WTC11 (cell line): ENCODE data around the gene SLC6A1. TPM values are rescaled to one million over a fixed set of nuclear protein-coding genes. Genes with fewer than 3 reads are reported as not detected.

Experiments used
- ATAC-seq: fragments of 200-7000 bp; cut with Tn5 transposase; 2 replicates; pipeline ENCODE4 v1.10.0; 2021; ENCODE audit warnings: mild to moderate bottlenecking, moderate library complexity
- CTCF ChIA-PET: fragments of 300-600 bp; sonication (Branson Sonifier 250); formaldehyde crosslinking; loops from one replicate; lab custom pipeline; 2021; ENCODE audit warnings: antibody characterized with exemption; lab: Charles Lee
- POLR2A ChIA-PET: fragments of 350-600 bp; sonication (Branson Sonifier 250); formaldehyde crosslinking; loops from one replicate; lab custom pipeline; 2021; ENCODE audit warnings: antibody characterized with exemption; lab: Charles Lee
- DNase-seq: peaks from one replicate; pipeline ENCODE4 v3.0.0; 2021; ENCODE audit warnings: low spot score
- H3K27ac Mint-ChIP-seq: 2 replicates; pipeline ENCODE4 v1.8.0; 2021; ENCODE audit warnings: mixed read lengths
- H3K27me3 Mint-ChIP-seq: 2 replicates; pipeline ENCODE4 v1.8.0; 2021; ENCODE audit warnings: low read depth, mild to moderate bottlenecking, moderate library complexity, mixed read lengths
- H3K36me3 Mint-ChIP-seq: 2 replicates; pipeline ENCODE4 v1.8.0; 2021; ENCODE audit warnings: mixed read lengths
- H3K4me1 Mint-ChIP-seq: 2 replicates; pipeline ENCODE4 v1.8.0; 2022; ENCODE audit warnings: mixed read lengths
- H3K4me3 Mint-ChIP-seq: 2 replicates; pipeline ENCODE4 v1.8.0; 2021; ENCODE audit warnings: mild to moderate bottlenecking, moderate library complexity, mixed read lengths
- H3K9me3 Mint-ChIP-seq: 2 replicates; pipeline ENCODE4 v1.8.0; 2021; ENCODE audit warnings: mixed read lengths
- ETV6 ChIP-seq: sonication (generic); formaldehyde crosslinking; IDR thresholded peaks from 2 replicates; pipeline ENCODE4 v1.8.1; 2022; ENCODE audit warnings: mild to moderate bottlenecking, missing genetic modification reagents
- FOXJ3 ChIP-seq: sonication (generic); formaldehyde crosslinking; IDR thresholded peaks from 2 replicates; pipeline ENCODE4 v1.9.0; 2021; ENCODE audit warnings: missing genetic modification reagents, mild to moderate bottlenecking, borderline replicate concordance
- FOXP1 ChIP-seq: sonication (generic); formaldehyde crosslinking; IDR thresholded peaks from 2 replicates; pipeline ENCODE4 v1.8.0; 2022; ENCODE audit warnings: missing genetic modification reagents, mild to moderate bottlenecking, moderate library complexity, borderline replicate concordance
- GTF2I ChIP-seq: fragments of 250-450 bp; sonication (Bioruptor Pico); conservative IDR thresholded peaks from 2 replicates; pipeline ENCODE4 v1.4.0; 2021; ENCODE audit warnings: mild to moderate bottlenecking
- HMGA2 ChIP-seq: fragments of 250-450 bp; sonication (Bioruptor Pico); IDR thresholded peaks from 2 replicates; pipeline ENCODE4 v1.4.0; 2021; ENCODE audit warnings: mild to moderate bottlenecking, moderate library complexity
- JUN ChIP-seq: sonication (generic); formaldehyde crosslinking; IDR thresholded peaks from 2 replicates; pipeline ENCODE4 v1.8.0; 2023; ENCODE audit warnings: mild to moderate bottlenecking, missing genetic modification reagents
- NR3C1 ChIP-seq: sonication (generic); formaldehyde crosslinking; conservative IDR thresholded peaks from 2 replicates; pipeline ENCODE4 v1.8.1; 2023; ENCODE audit warnings: low read depth, mild to moderate bottlenecking, missing genetic modification reagents
- PRRX2 ChIP-seq: fragments of 250-450 bp; sonication (Bioruptor Pico); IDR thresholded peaks from 2 replicates; pipeline ENCODE4 v1.8.0; 2021; ENCODE audit warnings: mild to moderate bottlenecking
- RORB ChIP-seq: fragments of 250-450 bp; sonication (Bioruptor Pico); IDR thresholded peaks from 2 replicates; pipeline ENCODE4 v1.9.0; 2021; ENCODE audit warnings: mild to moderate bottlenecking
- SMAD4 ChIP-seq: sonication (generic); formaldehyde crosslinking; IDR thresholded peaks from 2 replicates; pipeline ENCODE4 v1.8.0; 2022; ENCODE audit warnings: mild to moderate bottlenecking, missing genetic modification reagents
- SOX15 ChIP-seq: fragments of 250-450 bp; sonication (Bioruptor Pico); IDR thresholded peaks from 2 replicates; pipeline ENCODE4 v1.9.0; 2021; ENCODE audit warnings: mild to moderate bottlenecking
- TEAD4 ChIP-seq: sonication (generic); formaldehyde crosslinking; IDR thresholded peaks from 2 replicates; pipeline ENCODE4 v1.8.0; 2022; ENCODE audit warnings: mild to moderate bottlenecking, missing genetic modification reagents
- ZNF219 ChIP-seq: sonication (generic); formaldehyde crosslinking; IDR thresholded peaks from 2 replicates; pipeline ENCODE4 v1.8.0; 2023; ENCODE audit warnings: missing genetic modification reagents, mild to moderate bottlenecking, borderline replicate concordance
- ZNF263 ChIP-seq: sonication (generic); formaldehyde crosslinking; IDR thresholded peaks from 2 replicates; pipeline ENCODE4 v1.8.1; 2022; ENCODE audit warnings: low read depth, mild to moderate bottlenecking, moderate library complexity, missing genetic modification reagents
- ZNF317 ChIP-seq: sonication (generic); formaldehyde crosslinking; IDR thresholded peaks from 2 replicates; pipeline ENCODE4 v1.8.1; 2023; ENCODE audit warnings: low read depth, mild to moderate bottlenecking, moderate library complexity, missing genetic modification reagents, borderline replicate concordance
- ZNF671 ChIP-seq: fragments of 250-450 bp; sonication (Bioruptor Pico); IDR thresholded peaks from 2 replicates; pipeline ENCODE4 v1.8.0; 2021; ENCODE audit warnings: mild to moderate bottlenecking
- total RNA-seq: library from RNA; stranded (reverse); gene quantifications from 3 replicates; pipeline ENCODE4 v1.2.3, GENCODE V29; 2021
- TF ChIP-seq, protein P1 (sequence below): sonication (generic); formaldehyde crosslinking; IDR thresholded peaks from 2 replicates; pipeline ENCODE4 v1.8.1; 2022; ENCODE audit warnings: low read depth, mild to moderate bottlenecking, moderate library complexity, missing genetic modification reagents, borderline replicate concordance
- TF ChIP-seq, protein P2 (sequence below): sonication (generic); formaldehyde crosslinking; IDR thresholded peaks from 2 replicates; pipeline ENCODE4 v1.8.0; 2022; ENCODE audit warnings: mild to moderate bottlenecking, missing genetic modification reagents
- TF ChIP-seq, protein P3 (sequence below): sonication (generic); formaldehyde crosslinking; IDR thresholded peaks from 2 replicates; pipeline ENCODE4 v1.8.0; 2022; ENCODE audit warnings: mild to moderate bottlenecking, missing genetic modification reagents
- TF ChIP-seq, protein P4 (sequence below): sonication (generic); formaldehyde crosslinking; conservative IDR thresholded peaks from 2 replicates; pipeline ENCODE4 v1.8.1; 2022; ENCODE audit warnings: mild to moderate bottlenecking, missing genetic modification reagents
- TF ChIP-seq, protein P5 (sequence below): sonication (generic); formaldehyde crosslinking; IDR thresholded peaks from 2 replicates; pipeline ENCODE4 v1.8.0; 2023; ENCODE audit warnings: mild to moderate bottlenecking, missing genetic modification reagents
- TF ChIP-seq, protein P6 (sequence below): sonication (generic); formaldehyde crosslinking; IDR thresholded peaks from 2 replicates; pipeline ENCODE4 v1.8.1; 2023; ENCODE audit warnings: mild to moderate bottlenecking, missing genetic modification reagents, moderate library complexity

The SLC6A1 gene
- total RNA-seq, 1 experiment from 2014 or later: 0.72 TPM

DNA sequence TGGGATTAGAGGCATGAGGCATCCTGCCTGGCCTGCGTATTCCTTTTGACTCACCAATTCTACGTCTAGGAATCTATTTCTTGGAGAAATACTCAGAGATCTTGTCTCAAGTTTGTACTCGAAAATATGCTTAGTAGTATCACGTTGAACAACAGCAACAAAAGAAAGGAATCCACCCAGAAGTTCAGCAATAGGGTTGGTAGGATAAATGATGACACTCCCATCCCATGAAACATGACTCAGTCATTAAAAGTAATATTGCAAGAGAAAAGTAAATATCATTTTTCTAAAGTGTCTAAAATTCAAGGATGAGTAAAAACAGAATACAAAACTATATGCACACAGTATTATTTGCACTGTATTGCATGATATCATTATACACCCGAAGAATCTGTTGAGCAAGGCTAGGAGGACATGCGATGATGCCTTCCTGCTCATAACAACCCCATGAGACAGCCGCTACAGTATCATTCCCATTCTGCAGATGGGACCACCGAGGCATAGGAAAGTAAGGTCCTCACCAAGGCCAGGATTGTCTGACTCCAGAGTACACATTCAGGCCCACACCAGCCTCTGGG lies 61.5 kb downstream of the SLC6A1 start:
- ChIA-PET POLR2A (no interaction called here), CTCF (no interaction called here)
- no peak overlapping the region for H3K27ac Mint-ChIP-seq
- H3K9me3 Mint-ChIP-seq: no peaks in the 10 kb centered on the region
- peaks cover 3% of the 10 kb centered on the region for H3K27me3 Mint-ChIP-seq
- ATAC-seq (no peak), DNase-seq (no peak)
- TF ChIP-seq JUN (CRISPR knock-in tag) (no peak), FOXP1 (CRISPR knock-in tag) (no peak), ZNF317 (no peak), RORB (CRISPR knock-in tag) (no peak), GTF2I (CRISPR knock-in tag) (no peak), FOXJ3 (CRISPR knock-in tag) (no peak), HMGA2 (no peak), NR3C1 (no peak), ZNF263 (CRISPR knock-in tag) (no peak), ZNF219 (CRISPR knock-in tag) (no peak), TEAD4 (no peak)
- TF ChIP-seq, protein P1, sequence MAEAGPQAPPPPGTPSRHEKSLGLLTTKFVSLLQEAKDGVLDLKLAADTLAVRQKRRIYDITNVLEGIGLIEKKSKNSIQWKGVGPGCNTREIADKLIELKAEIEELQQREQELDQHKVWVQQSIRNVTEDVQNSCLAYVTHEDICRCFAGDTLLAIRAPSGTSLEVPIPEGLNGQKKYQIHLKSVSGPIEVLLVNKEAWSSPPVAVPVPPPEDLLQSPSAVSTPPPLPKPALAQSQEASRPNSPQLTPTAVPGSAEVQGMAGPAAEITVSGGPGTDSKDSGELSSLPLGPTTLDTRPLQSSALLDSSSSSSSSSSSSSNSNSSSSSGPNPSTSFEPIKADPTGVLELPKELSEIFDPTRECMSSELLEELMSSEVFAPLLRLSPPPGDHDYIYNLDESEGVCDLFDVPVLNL (CRISPR knock-in tag): no peak
- TF ChIP-seq, protein P2, sequence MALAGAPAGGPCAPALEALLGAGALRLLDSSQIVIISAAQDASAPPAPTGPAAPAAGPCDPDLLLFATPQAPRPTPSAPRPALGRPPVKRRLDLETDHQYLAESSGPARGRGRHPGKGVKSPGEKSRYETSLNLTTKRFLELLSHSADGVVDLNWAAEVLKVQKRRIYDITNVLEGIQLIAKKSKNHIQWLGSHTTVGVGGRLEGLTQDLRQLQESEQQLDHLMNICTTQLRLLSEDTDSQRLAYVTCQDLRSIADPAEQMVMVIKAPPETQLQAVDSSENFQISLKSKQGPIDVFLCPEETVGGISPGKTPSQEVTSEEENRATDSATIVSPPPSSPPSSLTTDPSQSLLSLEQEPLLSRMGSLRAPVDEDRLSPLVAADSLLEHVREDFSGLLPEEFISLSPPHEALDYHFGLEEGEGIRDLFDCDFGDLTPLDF (CRISPR knock-in tag): no peak
- no peak overlapping the region for H3K4me3 Mint-ChIP-seq
- no peaks in the 10 kb centered on the region for H3K36me3 Mint-ChIP-seq
- H3K4me1 Mint-ChIP-seq: peaks cover 3% of the 10 kb centered on the region; the same call in 1 of the 2 replicates

DNA sequence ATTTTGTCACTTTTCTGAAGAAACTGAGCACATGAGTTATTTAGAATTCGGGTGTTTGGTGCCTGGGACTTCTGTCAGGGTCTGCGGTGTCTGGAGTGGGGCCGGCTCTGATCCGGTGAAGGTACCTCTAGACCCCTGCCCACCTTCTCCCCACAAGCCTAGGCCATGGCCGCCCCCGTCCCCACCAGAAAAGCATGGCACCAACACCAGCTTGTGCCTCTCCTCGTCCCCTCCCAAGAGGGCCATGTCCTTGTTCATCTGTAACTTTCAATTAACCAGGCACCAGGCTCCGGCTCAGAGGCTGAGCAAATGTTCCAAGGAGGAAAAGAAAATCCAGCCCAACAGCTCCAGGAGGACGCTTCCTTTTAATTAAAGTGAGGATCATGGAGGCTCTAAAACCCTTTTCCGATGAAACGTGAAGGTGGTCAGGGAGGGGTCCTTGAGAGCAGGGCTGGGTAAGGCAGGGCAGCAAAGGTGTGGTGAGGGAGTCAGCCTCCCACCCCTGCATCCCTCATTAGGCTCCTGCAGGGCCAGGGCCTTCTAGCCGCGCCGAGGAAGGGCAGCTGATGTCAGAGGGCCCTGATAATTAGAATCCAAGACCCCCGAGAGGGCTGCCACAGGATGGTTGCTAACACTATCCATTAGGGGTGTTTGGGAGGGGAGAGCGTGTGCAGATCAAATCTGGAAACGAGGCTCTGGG lies 62.3 kb downstream of the SLC6A1 start:
- TF ChIP-seq ETV6 (CRISPR knock-in tag): no peak
- TF ChIP-seq, protein P3, sequence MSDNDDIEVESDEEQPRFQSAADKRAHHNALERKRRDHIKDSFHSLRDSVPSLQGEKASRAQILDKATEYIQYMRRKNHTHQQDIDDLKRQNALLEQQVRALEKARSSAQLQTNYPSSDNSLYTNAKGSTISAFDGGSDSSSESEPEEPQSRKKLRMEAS: no peak
- TF ChIP-seq SMAD4 (CRISPR knock-in tag): no peak
- TF ChIP-seq SOX15 (CRISPR knock-in tag): no peak
- no peak for TF ChIP-seq PRRX2 (CRISPR knock-in tag)
- TF ChIP-seq, protein P4, sequence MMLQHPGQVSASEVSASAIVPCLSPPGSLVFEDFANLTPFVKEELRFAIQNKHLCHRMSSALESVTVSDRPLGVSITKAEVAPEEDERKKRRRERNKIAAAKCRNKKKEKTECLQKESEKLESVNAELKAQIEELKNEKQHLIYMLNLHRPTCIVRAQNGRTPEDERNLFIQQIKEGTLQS (CRISPR knock-in tag): no peak
- no peak for TF ChIP-seq GTF2I (CRISPR knock-in tag)
- TF ChIP-seq, protein P5, sequence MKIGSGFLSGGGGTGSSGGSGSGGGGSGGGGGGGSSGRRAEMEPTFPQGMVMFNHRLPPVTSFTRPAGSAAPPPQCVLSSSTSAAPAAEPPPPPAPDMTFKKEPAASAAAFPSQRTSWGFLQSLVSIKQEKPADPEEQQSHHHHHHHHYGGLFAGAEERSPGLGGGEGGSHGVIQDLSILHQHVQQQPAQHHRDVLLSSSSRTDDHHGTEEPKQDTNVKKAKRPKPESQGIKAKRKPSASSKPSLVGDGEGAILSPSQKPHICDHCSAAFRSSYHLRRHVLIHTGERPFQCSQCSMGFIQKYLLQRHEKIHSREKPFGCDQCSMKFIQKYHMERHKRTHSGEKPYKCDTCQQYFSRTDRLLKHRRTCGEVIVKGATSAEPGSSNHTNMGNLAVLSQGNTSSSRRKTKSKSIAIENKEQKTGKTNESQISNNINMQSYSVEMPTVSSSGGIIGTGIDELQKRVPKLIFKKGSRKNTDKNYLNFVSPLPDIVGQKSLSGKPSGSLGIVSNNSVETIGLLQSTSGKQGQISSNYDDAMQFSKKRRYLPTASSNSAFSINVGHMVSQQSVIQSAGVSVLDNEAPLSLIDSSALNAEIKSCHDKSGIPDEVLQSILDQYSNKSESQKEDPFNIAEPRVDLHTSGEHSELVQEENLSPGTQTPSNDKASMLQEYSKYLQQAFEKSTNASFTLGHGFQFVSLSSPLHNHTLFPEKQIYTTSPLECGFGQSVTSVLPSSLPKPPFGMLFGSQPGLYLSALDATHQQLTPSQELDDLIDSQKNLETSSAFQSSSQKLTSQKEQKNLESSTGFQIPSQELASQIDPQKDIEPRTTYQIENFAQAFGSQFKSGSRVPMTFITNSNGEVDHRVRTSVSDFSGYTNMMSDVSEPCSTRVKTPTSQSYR (CRISPR knock-in tag): no peak
- TF ChIP-seq, protein P6, sequence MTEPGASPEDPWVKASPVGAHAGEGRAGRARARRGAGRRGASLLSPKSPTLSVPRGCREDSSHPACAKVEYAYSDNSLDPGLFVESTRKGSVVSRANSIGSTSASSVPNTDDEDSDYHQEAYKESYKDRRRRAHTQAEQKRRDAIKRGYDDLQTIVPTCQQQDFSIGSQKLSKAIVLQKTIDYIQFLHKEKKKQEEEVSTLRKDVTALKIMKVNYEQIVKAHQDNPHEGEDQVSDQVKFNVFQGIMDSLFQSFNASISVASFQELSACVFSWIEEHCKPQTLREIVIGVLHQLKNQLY (CRISPR knock-in tag): no peak
- no peak for TF ChIP-seq ZNF671 (CRISPR knock-in tag)
- no peak for TF ChIP-seq FOXJ3 (CRISPR knock-in tag)
- ATAC-seq: no peak
- POLR2A ChIA-PET: no interaction called here

More for the DNA sequence above, 62.3 kb downstream of the SLC6A1 start:
- CTCF ChIA-PET: interaction anchor here (0.8 to 1.6 kb wide), 4 partner anchors 9 to 112 kb away, joined by 3 to 6 read pairs (median 4); no protein-coding TSS in a partner anchor
- Mint-ChIP-seq H3K4me1 (peaks cover 3% of the 10 kb centered on the region; the same call in 1 of the 2 replicates), H3K36me3 (no peaks in the 10 kb centered on the region), H3K9me3 (no peaks in the 10 kb centered on the region), H3K27me3 (peaks cover 3% of the 10 kb centered on the region), H3K27ac (no peak overlapping the region), H3K4me3 (no peak overlapping the region)
- DNase-seq: no peak
